Thyroid gland (tissue), 4 donors: ENCODE results near the gene HTR3E.

ENCODE experiments used
- POLR2A ChIP-seq, 2 donors: fragments of 450-650 bp; IDR thresholded peaks; one replicate each; pipeline ENCODE4 v1.6.1; 2017; ENCODE audit warnings: antibody characterized with exemption in 2 of 2, mild to moderate bottlenecking in 2 of 2, moderate library complexity in 1 of 2
- TF ChIP-seq, protein P1 (sequence below), 6 experiments: fragments of 200-600 bp in 3 of 6; fragments of 450-650 bp in 3 of 6; sonication (generic) in 3 of 6; IDR thresholded peaks; one replicate each; pipeline ENCODE4 v1.5.1; 2016 to 2019; ENCODE audit warnings: antibody characterized with exemption in 6 of 6, mild to moderate bottlenecking in 2 of 6, inconsistent platforms in 1 of 6, moderate library complexity in 1 of 6

DNA sequence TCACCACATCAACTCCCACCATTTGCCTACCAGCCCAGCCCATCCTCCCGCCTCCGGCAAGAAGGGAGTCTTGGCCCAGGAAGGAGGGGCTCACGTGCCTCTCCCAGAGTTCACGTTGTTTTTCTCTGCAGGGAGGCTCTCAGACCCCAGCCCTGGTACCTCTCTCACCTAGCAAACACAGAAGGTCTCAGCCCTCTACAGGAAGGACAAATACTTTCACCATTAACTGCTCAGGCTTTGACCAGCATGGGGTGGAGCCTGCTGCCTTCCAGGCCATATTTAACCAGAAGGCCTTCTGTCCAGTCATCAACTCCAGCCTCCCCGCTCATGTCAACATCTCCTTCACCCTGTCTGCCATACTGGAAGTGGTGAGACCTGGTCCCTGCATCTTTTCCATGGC, 19.0 kb upstream of the HTR3E start:
- TF ChIP-seq, protein P1, sequence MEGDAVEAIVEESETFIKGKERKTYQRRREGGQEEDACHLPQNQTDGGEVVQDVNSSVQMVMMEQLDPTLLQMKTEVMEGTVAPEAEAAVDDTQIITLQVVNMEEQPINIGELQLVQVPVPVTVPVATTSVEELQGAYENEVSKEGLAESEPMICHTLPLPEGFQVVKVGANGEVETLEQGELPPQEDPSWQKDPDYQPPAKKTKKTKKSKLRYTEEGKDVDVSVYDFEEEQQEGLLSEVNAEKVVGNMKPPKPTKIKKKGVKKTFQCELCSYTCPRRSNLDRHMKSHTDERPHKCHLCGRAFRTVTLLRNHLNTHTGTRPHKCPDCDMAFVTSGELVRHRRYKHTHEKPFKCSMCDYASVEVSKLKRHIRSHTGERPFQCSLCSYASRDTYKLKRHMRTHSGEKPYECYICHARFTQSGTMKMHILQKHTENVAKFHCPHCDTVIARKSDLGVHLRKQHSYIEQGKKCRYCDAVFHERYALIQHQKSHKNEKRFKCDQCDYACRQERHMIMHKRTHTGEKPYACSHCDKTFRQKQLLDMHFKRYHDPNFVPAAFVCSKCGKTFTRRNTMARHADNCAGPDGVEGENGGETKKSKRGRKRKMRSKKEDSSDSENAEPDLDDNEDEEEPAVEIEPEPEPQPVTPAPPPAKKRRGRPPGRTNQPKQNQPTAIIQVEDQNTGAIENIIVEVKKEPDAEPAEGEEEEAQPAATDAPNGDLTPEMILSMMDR (IDR thresholded peaks at IDR 0.05) = no peak
- TF ChIP-seq POLR2A (IDR thresholded peaks at IDR 0.05) = no peak
